Testis (tissue), 2 donors: ENCODE results near the gene IGF2R.

ENCODE experiments used
- POLR2A ChIP-seq: fragments of 450-650 bp; IDR thresholded peaks from one replicate; pipeline ENCODE4 v1.6.1; 2017; ENCODE audit warnings: antibody characterized with exemption, mild to moderate bottlenecking, moderate library complexity
- TF ChIP-seq, protein P1 (sequence below), 3 experiments: fragments of 450-650 bp in 2 of 3; fragments of 200-600 bp in 1 of 3; sonication (generic) in 1 of 3; IDR thresholded peaks; one replicate each; pipeline ENCODE4 v1.5.1; 2016 to 2019; ENCODE audit warnings: antibody characterized with exemption in 3 of 3, mild to moderate bottlenecking in 2 of 3, moderate library complexity in 1 of 3

DNA sequence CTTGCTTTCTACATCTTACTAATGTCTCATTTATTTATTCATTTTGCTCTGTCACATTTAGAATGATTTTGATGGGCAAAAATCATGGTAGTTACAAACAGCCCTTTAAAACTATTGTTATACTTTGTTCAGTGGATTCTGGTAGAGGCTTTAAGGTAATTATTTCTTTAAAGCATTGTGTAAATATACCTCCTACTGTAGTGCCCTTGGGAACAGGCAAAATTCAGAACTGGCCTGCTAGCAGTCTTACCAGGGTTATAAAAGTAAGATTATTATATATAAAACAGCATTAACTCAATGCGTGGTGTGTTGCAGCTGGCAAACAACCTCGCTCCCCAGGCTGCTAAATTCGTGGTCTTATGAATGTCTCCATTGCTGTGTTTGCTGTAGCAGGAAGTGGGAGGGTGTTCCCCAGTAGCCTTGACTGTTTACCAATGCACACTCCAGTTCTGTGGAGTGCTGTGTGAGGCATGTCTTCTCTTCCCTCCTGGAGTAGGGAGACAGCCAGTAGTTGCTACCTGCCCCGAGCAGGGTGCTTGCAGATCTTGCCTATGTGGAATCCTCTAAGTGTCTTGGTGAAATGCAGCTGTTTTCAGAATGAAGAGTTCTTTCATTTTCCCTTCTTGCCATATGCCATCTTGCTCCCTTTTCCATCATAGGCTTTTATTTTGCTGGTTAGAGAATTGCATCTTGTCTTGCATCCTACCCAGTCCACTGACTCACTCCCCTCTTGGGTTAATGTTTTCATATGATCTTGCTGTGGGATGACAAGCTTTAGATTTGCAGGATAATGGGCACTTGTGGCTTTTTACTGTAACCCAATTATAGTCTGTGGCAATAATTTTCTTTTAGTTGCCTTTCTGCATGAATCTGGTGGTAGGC is 45.3 kb downstream of the IGF2R start:
- TF ChIP-seq POLR2A: no peak
- TF ChIP-seq, protein P1, sequence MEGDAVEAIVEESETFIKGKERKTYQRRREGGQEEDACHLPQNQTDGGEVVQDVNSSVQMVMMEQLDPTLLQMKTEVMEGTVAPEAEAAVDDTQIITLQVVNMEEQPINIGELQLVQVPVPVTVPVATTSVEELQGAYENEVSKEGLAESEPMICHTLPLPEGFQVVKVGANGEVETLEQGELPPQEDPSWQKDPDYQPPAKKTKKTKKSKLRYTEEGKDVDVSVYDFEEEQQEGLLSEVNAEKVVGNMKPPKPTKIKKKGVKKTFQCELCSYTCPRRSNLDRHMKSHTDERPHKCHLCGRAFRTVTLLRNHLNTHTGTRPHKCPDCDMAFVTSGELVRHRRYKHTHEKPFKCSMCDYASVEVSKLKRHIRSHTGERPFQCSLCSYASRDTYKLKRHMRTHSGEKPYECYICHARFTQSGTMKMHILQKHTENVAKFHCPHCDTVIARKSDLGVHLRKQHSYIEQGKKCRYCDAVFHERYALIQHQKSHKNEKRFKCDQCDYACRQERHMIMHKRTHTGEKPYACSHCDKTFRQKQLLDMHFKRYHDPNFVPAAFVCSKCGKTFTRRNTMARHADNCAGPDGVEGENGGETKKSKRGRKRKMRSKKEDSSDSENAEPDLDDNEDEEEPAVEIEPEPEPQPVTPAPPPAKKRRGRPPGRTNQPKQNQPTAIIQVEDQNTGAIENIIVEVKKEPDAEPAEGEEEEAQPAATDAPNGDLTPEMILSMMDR (IDR thresholded peaks at IDR 0.05): no peak
